ENCODE results near the gene SLX4.

The SLX4 gene

DNA sequence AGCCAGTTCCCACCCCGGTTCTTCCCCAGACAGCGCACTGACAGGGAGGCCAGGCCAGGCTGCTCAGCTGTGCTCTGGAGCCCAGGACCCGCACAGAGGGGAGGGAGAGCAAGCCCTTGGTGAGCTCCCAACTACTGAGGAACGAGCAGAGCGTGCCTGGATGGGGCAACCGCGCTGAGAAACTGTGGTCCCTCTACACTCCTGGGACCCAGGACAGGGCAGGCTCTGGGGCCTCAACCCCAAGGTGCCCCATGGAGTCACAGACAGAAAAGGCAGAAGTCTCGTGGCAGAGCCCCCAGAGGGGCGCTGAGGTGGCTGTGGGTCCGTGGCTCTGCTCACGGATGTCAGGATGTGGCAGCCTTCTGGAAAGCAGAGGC lies 16.3 kb downstream of the SLX4 start:
- TF ChIP-seq, protein P1, sequence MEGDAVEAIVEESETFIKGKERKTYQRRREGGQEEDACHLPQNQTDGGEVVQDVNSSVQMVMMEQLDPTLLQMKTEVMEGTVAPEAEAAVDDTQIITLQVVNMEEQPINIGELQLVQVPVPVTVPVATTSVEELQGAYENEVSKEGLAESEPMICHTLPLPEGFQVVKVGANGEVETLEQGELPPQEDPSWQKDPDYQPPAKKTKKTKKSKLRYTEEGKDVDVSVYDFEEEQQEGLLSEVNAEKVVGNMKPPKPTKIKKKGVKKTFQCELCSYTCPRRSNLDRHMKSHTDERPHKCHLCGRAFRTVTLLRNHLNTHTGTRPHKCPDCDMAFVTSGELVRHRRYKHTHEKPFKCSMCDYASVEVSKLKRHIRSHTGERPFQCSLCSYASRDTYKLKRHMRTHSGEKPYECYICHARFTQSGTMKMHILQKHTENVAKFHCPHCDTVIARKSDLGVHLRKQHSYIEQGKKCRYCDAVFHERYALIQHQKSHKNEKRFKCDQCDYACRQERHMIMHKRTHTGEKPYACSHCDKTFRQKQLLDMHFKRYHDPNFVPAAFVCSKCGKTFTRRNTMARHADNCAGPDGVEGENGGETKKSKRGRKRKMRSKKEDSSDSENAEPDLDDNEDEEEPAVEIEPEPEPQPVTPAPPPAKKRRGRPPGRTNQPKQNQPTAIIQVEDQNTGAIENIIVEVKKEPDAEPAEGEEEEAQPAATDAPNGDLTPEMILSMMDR (IDR thresholded peaks at IDR 0.05; ENCODE audit: insufficient read depth, low read length) = no peak
- TF ChIP-seq SPI1 (IDR thresholded peaks at IDR 0.05; ENCODE audit: borderline replicate concordance, low read depth) (no peak), POLR2AphosphoS5 (IDR thresholded peaks at IDR 0.05; ENCODE audit: low read depth) (no peak), GABPA (IDR thresholded peaks at IDR 0.05; ENCODE audit: low read depth) (no peak)
- TF ChIP-seq, protein P2, sequence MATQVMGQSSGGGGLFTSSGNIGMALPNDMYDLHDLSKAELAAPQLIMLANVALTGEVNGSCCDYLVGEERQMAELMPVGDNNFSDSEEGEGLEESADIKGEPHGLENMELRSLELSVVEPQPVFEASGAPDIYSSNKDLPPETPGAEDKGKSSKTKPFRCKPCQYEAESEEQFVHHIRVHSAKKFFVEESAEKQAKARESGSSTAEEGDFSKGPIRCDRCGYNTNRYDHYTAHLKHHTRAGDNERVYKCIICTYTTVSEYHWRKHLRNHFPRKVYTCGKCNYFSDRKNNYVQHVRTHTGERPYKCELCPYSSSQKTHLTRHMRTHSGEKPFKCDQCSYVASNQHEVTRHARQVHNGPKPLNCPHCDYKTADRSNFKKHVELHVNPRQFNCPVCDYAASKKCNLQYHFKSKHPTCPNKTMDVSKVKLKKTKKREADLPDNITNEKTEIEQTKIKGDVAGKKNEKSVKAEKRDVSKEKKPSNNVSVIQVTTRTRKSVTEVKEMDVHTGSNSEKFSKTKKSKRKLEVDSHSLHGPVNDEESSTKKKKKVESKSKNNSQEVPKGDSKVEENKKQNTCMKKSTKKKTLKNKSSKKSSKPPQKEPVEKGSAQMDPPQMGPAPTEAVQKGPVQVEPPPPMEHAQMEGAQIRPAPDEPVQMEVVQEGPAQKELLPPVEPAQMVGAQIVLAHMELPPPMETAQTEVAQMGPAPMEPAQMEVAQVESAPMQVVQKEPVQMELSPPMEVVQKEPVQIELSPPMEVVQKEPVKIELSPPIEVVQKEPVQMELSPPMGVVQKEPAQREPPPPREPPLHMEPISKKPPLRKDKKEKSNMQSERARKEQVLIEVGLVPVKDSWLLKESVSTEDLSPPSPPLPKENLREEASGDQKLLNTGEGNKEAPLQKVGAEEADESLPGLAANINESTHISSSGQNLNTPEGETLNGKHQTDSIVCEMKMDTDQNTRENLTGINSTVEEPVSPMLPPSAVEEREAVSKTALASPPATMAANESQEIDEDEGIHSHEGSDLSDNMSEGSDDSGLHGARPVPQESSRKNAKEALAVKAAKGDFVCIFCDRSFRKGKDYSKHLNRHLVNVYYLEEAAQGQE (IDR thresholded peaks at IDR 0.05; ENCODE audit: insufficient replicate concordance, low read depth) = no peak

DNA sequence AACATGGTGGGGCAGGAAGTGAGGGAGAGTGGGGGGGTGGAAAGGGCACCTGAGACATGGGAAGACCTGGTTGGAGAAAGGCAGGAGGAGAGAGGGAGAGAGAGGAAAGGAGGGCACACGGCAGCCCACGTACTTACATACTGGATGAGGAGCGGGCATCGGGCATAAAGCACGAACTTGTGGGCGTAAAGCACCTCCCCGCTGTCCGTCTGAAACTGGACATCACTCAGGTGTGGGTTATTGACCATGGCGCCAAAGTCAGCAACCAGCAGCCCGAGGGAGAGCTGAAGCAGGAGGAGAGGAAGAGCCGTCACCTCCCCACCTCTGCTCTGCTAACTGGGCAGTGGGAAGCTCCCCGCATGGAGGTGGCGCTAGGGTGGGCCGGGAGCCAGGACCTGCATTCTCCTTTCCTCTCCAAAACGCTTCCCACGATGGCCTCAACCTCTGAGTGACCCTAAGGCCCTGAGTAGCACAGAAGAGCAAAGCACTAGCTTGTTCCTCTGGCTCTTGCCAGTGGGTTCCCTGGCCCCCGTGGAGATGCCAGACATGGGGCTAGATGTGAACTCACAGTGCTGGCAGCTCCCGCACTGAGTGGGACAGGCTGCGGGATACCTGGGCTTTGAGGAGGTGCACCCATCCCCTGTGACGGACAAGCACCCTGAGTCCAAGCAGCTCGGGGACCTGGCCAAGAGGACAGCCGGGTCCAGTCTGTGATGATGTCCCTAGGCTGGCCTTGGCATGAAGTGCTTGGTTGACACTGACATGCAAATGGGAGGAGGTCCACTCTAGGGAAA lies 16.9 kb downstream of the SLX4 start:
- Histone ChIP-seq H3K27ac (replicated peaks) (no peak overlapping the region), H3K27me3 (ENCODE audit: insufficient read depth, poor library complexity, severe bottlenecking) (no peaks in the 10 kb centered on the region), H3K4me3 (replicated peaks; ENCODE audit: insufficient read depth, low read length) (no peak overlapping the region)
- DNase-seq (ENCODE audit: low read depth in 1 of 2, low spot score in 1 of 2) = no peak
- TF ChIP-seq, protein P1 (IDR thresholded peaks at IDR 0.05; ENCODE audit: insufficient read depth, low read length) = no peak
- TF ChIP-seq GABPA (IDR thresholded peaks at IDR 0.05; ENCODE audit: low read depth) (no peak), SPI1 (IDR thresholded peaks at IDR 0.05; ENCODE audit: borderline replicate concordance, low read depth) (no peak)

More for the DNA sequence above, 16.3 kb downstream of the SLX4 start:
- no peak for DNase-seq (ENCODE audit: low read depth in 1 of 2, low spot score in 1 of 2)
- H3K4me3 ChIP-seq (replicated peaks; ENCODE audit: insufficient read depth, low read length) = no peak overlapping the region
- H3K27me3 ChIP-seq (ENCODE audit: insufficient read depth, poor library complexity, severe bottlenecking) = no peaks in the 10 kb centered on the region
- H3K27ac ChIP-seq (replicated peaks) = no peak overlapping the region

DNA sequence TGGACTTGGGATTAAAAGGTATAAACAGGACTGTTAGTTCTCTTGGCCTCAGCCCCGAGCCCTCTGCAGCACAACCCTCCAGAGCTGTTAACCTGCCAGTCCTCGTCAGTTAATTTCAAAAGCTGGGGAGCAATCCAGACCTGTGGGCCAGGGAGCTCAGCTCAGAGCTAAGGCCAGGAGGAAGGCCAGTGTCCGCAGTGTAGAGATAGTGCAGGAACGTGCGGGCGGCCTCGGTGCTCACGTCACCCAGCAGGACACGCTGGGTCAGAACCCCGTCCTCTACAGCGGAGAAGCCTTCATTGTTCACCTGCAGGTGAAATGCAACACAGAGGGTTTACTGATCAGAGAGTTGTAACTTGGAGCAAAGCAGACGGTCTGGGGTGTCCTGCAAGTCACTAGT lies 18.8 kb downstream of the SLX4 start:
- DNase-seq (ENCODE audit: low read depth in 1 of 2, low spot score in 1 of 2) = no peak
- no peak overlapping the region for H3K27ac ChIP-seq (replicated peaks)
- no peak overlapping the region for H3K4me3 ChIP-seq (replicated peaks; ENCODE audit: insufficient read depth, low read length)
- TF ChIP-seq, protein P1 (IDR thresholded peaks at IDR 0.05; ENCODE audit: insufficient read depth, low read length) = no peak
- TF ChIP-seq GABPA (IDR thresholded peaks at IDR 0.05; ENCODE audit: low read depth) (no peak), POLR2AphosphoS5 (IDR thresholded peaks at IDR 0.05; ENCODE audit: low read depth) (no peak), SPI1 (IDR thresholded peaks at IDR 0.05; ENCODE audit: borderline replicate concordance, low read depth) (no peak)
- TF ChIP-seq, protein P2 (IDR thresholded peaks at IDR 0.05; ENCODE audit: insufficient replicate concordance, low read depth) = no peak
- H3K27me3 ChIP-seq (ENCODE audit: insufficient read depth, poor library complexity, severe bottlenecking) = no peaks in the 10 kb centered on the region

Data from HL-60 (cell line).